ENCODE data around the gene FKBP5.

The FKBP5 gene

GRCh38 chr6:35727231-35727934 lies 38.7 kb upstream of the FKBP5 start:
- no peaks in the 10 kb centered on the region for H3K9me3 ChIP-seq (ENCODE audit: insufficient read depth, low read length, severe bottlenecking)
- H3K4me2 ChIP-seq (ENCODE audit: insufficient read depth, low read length): peak overlapping the region; percentile 96
- DNase-seq (no peak), ATAC-seq (ENCODE audit: insufficient read depth, low read depth) (peak; percentile 27)
- H3K27ac ChIP-seq (ENCODE audit: low read length): peak overlapping the region; percentile 79
- TF ChIP-seq EZH2 (IDR thresholded peaks at IDR 0.05; ENCODE audit: borderline replicate concordance, low read depth, low read length, severe bottlenecking): no peak
- TF ChIP-seq, protein P1, sequence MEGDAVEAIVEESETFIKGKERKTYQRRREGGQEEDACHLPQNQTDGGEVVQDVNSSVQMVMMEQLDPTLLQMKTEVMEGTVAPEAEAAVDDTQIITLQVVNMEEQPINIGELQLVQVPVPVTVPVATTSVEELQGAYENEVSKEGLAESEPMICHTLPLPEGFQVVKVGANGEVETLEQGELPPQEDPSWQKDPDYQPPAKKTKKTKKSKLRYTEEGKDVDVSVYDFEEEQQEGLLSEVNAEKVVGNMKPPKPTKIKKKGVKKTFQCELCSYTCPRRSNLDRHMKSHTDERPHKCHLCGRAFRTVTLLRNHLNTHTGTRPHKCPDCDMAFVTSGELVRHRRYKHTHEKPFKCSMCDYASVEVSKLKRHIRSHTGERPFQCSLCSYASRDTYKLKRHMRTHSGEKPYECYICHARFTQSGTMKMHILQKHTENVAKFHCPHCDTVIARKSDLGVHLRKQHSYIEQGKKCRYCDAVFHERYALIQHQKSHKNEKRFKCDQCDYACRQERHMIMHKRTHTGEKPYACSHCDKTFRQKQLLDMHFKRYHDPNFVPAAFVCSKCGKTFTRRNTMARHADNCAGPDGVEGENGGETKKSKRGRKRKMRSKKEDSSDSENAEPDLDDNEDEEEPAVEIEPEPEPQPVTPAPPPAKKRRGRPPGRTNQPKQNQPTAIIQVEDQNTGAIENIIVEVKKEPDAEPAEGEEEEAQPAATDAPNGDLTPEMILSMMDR (IDR thresholded peaks at IDR 0.05; ENCODE audit: borderline replicate concordance, extremely low read depth, low read length, poor library complexity, severe bottlenecking): peak; percentile 20
- H3K36me3 ChIP-seq (ENCODE audit: insufficient read depth, low read length): no peaks in the 10 kb centered on the region
- no peaks in the 10 kb centered on the region for H3K79me2 ChIP-seq (ENCODE audit: insufficient read depth, low read length)
- H3K9ac ChIP-seq (ENCODE audit: low read depth, low read length): peak overlapping the region; percentile 58
- H3K4me3 ChIP-seq (ENCODE audit: low read depth in 1 of 2, low read length in 2 of 2): peak overlapping the region in 1 of 2 experiments; percentile 54; a peak in 2 of 4 replicates
- H3K4me1 ChIP-seq (ENCODE audit: insufficient read depth, low read length): peaks cover 64% of the 10 kb centered on the region
- peaks cover 38% of the 10 kb centered on the region for H3K27me3 ChIP-seq (ENCODE audit: insufficient read depth, low read length, poor library complexity)
- peaks cover 42% of the 10 kb centered on the region for H4K20me1 ChIP-seq (ENCODE audit: insufficient read depth, low read length)
- H2AFZ ChIP-seq (ENCODE audit: low read depth, low read length): peak overlapping the region; percentile 72

- DNase-seq: no peak
- no peak overlapping the region for H2AFZ ChIP-seq (ENCODE audit: low read depth, low read length)
- no peak overlapping the region for H3K4me3 ChIP-seq (ENCODE audit: low read depth in 1 of 2, low read length in 2 of 2)
- H3K9me3 ChIP-seq (ENCODE audit: insufficient read depth, low read length, severe bottlenecking): no peaks in the 10 kb centered on the region
- no peak overlapping the region for H3K9ac ChIP-seq (ENCODE audit: low read depth, low read length)
- no peak overlapping the region for H3K4me2 ChIP-seq (ENCODE audit: insufficient read depth, low read length)
- H3K27ac ChIP-seq (ENCODE audit: low read length): no peak overlapping the region
- peaks cover 38% of the 10 kb centered on the region for H3K27me3 ChIP-seq (ENCODE audit: insufficient read depth, low read length, poor library complexity)
- H3K36me3 ChIP-seq (ENCODE audit: insufficient read depth, low read length): no peaks in the 10 kb centered on the region
- TF ChIP-seq, protein P1 (IDR thresholded peaks at IDR 0.05; ENCODE audit: borderline replicate concordance, extremely low read depth, low read length, poor library complexity, severe bottlenecking): no peak
- no peak for TF ChIP-seq EZH2 (IDR thresholded peaks at IDR 0.05; ENCODE audit: borderline replicate concordance, low read depth, low read length, severe bottlenecking)
- H3K79me2 ChIP-seq (ENCODE audit: insufficient read depth, low read length): no peaks in the 10 kb centered on the region
- no peak for ATAC-seq (ENCODE audit: insufficient read depth, low read depth)
- H4K20me1 ChIP-seq (ENCODE audit: insufficient read depth, low read length): peaks cover 40% of the 10 kb centered on the region
- H3K4me1 ChIP-seq (ENCODE audit: insufficient read depth, low read length): peaks cover 49% of the 10 kb centered on the region
These were observed 37.2 kb upstream of the FKBP5 start for GRCh38 chr6:35725721-35726438.

- Histone ChIP-seq H2AFZ (ENCODE audit: low read depth, low read length) (no peak overlapping the region), H3K4me3 (ENCODE audit: low read depth in 1 of 2, low read length in 2 of 2) (no peak overlapping the region), H3K4me1 (ENCODE audit: insufficient read depth, low read length) (peaks cover 49% of the 10 kb centered on the region), H3K4me2 (ENCODE audit: insufficient read depth, low read length) (no peak overlapping the region), H3K36me3 (ENCODE audit: insufficient read depth, low read length) (no peaks in the 10 kb centered on the region), H3K27me3 (ENCODE audit: insufficient read depth, low read length, poor library complexity) (peaks cover 42% of the 10 kb centered on the region), H3K9ac (ENCODE audit: low read depth, low read length) (no peak overlapping the region), H3K27ac (ENCODE audit: low read length) (no peak overlapping the region), H4K20me1 (ENCODE audit: insufficient read depth, low read length) (peaks cover 42% of the 10 kb centered on the region), H3K9me3 (ENCODE audit: insufficient read depth, low read length, severe bottlenecking) (no peaks in the 10 kb centered on the region), H3K79me2 (ENCODE audit: insufficient read depth, low read length) (no peaks in the 10 kb centered on the region)
- ATAC-seq (ENCODE audit: insufficient read depth, low read depth): no peak
- DNase-seq: no peak
- TF ChIP-seq, protein P1 (IDR thresholded peaks at IDR 0.05; ENCODE audit: borderline replicate concordance, extremely low read depth, low read length, poor library complexity, severe bottlenecking): no peak
- no peak for TF ChIP-seq EZH2 (IDR thresholded peaks at IDR 0.05; ENCODE audit: borderline replicate concordance, low read depth, low read length, severe bottlenecking)
These were observed 36.5 kb upstream of the FKBP5 start for GRCh38 chr6:35725081-35725708.

Measured in DND-41 (cell line).